H9 (cell line): ENCODE data around the gene SULT2B1. TPM values are rescaled to one million over a fixed set of nuclear protein-coding genes. Genes with fewer than 3 reads are reported as not detected.

Experiments
- DNase-seq: peaks from one replicate; pipeline ENCODE4 v3.0.0-alpha.2; 2017
- H2AFZ ChIP-seq: one replicate; pipeline ENCODE4 v1.6.1; 2013; ENCODE audit warnings: mild to moderate bottlenecking, low read length, control low read depth, moderate library complexity
- H2AK5ac ChIP-seq: 2 replicates; pipeline ENCODE4 v1.6.1; 2013; ENCODE audit warnings: low read length, control low read depth, mixed read lengths; ENCODE audit not compliant: insufficient read length
- H2BK120ac ChIP-seq: one replicate; pipeline ENCODE4 v1.6.1; 2013; ENCODE audit warnings: low read depth, mild to moderate bottlenecking, low read length, control low read depth, inconsistent platforms; ENCODE audit not compliant: poor library complexity, severe bottlenecking
- H2BK12ac ChIP-seq: 2 replicates; pipeline ENCODE4 v1.6.1; 2013; ENCODE audit warnings: low read length, control low read depth, mixed read lengths, low read depth; ENCODE audit not compliant: insufficient read length
- H2BK15ac ChIP-seq: 2 replicates; pipeline ENCODE4 v1.6.1; 2013; ENCODE audit warnings: low read depth, low read length, control low read depth
- H2BK20ac ChIP-seq: one replicate; pipeline ENCODE4 v1.6.1; 2013; ENCODE audit warnings: low read depth, mild to moderate bottlenecking, low read length, control low read depth, inconsistent platforms; ENCODE audit not compliant: poor library complexity, severe bottlenecking
- H2BK5ac ChIP-seq: 2 replicates; pipeline ENCODE4 v1.6.1; 2013; ENCODE audit warnings: low read length, control low read depth, mixed read lengths; ENCODE audit not compliant: insufficient read length
- H3K14ac ChIP-seq: 2 replicates; pipeline ENCODE4 v1.6.1; 2013; ENCODE audit warnings: low read length, control low read depth; ENCODE audit not compliant: insufficient read depth
- H3K18ac ChIP-seq: 2 replicates; pipeline ENCODE4 v1.6.1; 2013; ENCODE audit warnings: low read depth, mild to moderate bottlenecking, mixed read lengths, low read length, control low read depth; ENCODE audit not compliant: insufficient read length
- H3K23ac ChIP-seq: 2 replicates; pipeline ENCODE4 v1.6.1; 2013; ENCODE audit warnings: low read length, control low read depth, mixed read lengths, low read depth; ENCODE audit not compliant: insufficient read length
- H3K23me2 ChIP-seq: 2 replicates; pipeline ENCODE4 v1.6.1; 2013; ENCODE audit warnings: low read depth, mild to moderate bottlenecking, mixed read lengths, low read length, control low read depth; ENCODE audit not compliant: insufficient read length, poor library complexity, severe bottlenecking
- H3K27ac ChIP-seq: 2 replicates; pipeline ENCODE4 v1.5.1; 2013; ENCODE audit warnings: low read length, control low read depth, mixed read lengths, low read depth; ENCODE audit not compliant: insufficient read length
- H3K27me3 ChIP-seq: 2 replicates; pipeline ENCODE4 v1.6.1; 2013; ENCODE audit warnings: low read length, control low read depth, inconsistent platforms; ENCODE audit not compliant: insufficient read depth
- H3K4ac ChIP-seq: 2 replicates; pipeline ENCODE4 v1.6.1; 2013; ENCODE audit warnings: low read depth, mild to moderate bottlenecking, control low read depth, inconsistent platforms, low read length, moderate library complexity
- H3K4me1 ChIP-seq: 2 replicates; pipeline ENCODE4 v1.6.1; 2013; ENCODE audit warnings: low read length, control low read depth, inconsistent platforms; ENCODE audit not compliant: insufficient read depth
- H3K4me2 ChIP-seq: 2 replicates; pipeline ENCODE4 v1.6.1; 2013; ENCODE audit warnings: low read length, control low read depth, mixed read lengths; ENCODE audit not compliant: insufficient read length, insufficient read depth
- H3K56ac ChIP-seq: 2 replicates; pipeline ENCODE4 v1.6.1; 2013; ENCODE audit warnings: low read depth, mild to moderate bottlenecking, mixed read lengths, low read length, control low read depth; ENCODE audit not compliant: insufficient read length
- H3K79me1 ChIP-seq: 2 replicates; pipeline ENCODE4 v1.6.1; 2013; ENCODE audit warnings: low read depth, mild to moderate bottlenecking, moderate library complexity, low read length, control low read depth, inconsistent platforms; ENCODE audit not compliant: insufficient read depth, poor library complexity, severe bottlenecking
- H3K79me2 ChIP-seq: 2 replicates; pipeline ENCODE4 v1.6.1; 2013; ENCODE audit warnings: low read length, control low read depth, inconsistent platforms; ENCODE audit not compliant: insufficient read depth
- H3K9ac ChIP-seq: 2 replicates; pipeline ENCODE4 v1.6.1; 2013; ENCODE audit warnings: low read length, control low read depth, mixed read lengths; ENCODE audit not compliant: insufficient read length; ENCODE audit errors: extremely low read depth
- H3K9me3 ChIP-seq: one replicate; pipeline ENCODE4 v1.6.1; 2013; ENCODE audit warnings: low read depth, low read length, inconsistent platforms; ENCODE audit not compliant: control insufficient read depth
- H3T11ph ChIP-seq: one replicate; pipeline ENCODE4 v1.6.1; 2013; ENCODE audit warnings: mild to moderate bottlenecking, low read length, control low read depth, inconsistent platforms
- H4K20me1 ChIP-seq: one replicate; pipeline ENCODE4 v1.6.1; 2013; ENCODE audit not compliant: control insufficient read depth, insufficient read length, insufficient read depth
- H4K5ac ChIP-seq: 2 replicates; pipeline ENCODE4 v1.6.1; 2013; ENCODE audit warnings: low read depth, mild to moderate bottlenecking, mixed read lengths, low read length, control low read depth; ENCODE audit not compliant: insufficient read length
- H4K8ac ChIP-seq: replicated peaks from 2 replicates; pipeline ENCODE4 v1.6.1; 2013; ENCODE audit warnings: low read length, control low read depth, mixed read lengths, low read depth; ENCODE audit not compliant: insufficient read length
- H4K91ac ChIP-seq: 2 replicates; pipeline ENCODE4 v1.6.1; 2013; ENCODE audit warnings: low read depth, mild to moderate bottlenecking, moderate library complexity, mixed read lengths, low read length, control low read depth; ENCODE audit not compliant: insufficient read length
- H3K27ac Mint-ChIP-seq, 3 experiments: 2 replicates in 2 of 3; 3 replicates in 1 of 3; pipeline ENCODE4 v1.8.0; 2020 to 2021; ENCODE audit warnings: mixed read lengths in 3 of 3, mild to moderate bottlenecking in 1 of 3, moderate library complexity in 1 of 3
- H3K27me3 Mint-ChIP-seq: 2 replicates; pipeline ENCODE4 v1.8.0; 2021; ENCODE audit warnings: low read depth, mild to moderate bottlenecking, moderate library complexity, mixed read lengths
- H3K36me3 Mint-ChIP-seq, 3 experiments: 2 replicates in 2 of 3; 3 replicates in 1 of 3; pipeline ENCODE4 v1.8.0; 2020 to 2021; ENCODE audit warnings: low read depth in 3 of 3, mixed read lengths in 3 of 3; ENCODE audit not compliant: insufficient read depth in 1 of 3
- H3K4me1 Mint-ChIP-seq, 2 experiments: 2 replicates each; pipeline ENCODE4 v1.8.0; 2020; ENCODE audit warnings: mixed read lengths in 2 of 2
- H3K4me3 Mint-ChIP-seq, 2 experiments: 2 replicates in 1 of 2; 3 replicates in 1 of 2; pipeline ENCODE4 v1.8.0; 2020 to 2021; ENCODE audit warnings: mild to moderate bottlenecking in 2 of 2, mixed read lengths in 2 of 2, moderate library complexity in 1 of 2
- H3K9me3 Mint-ChIP-seq, 2 experiments: 2 replicates in 1 of 2; 3 replicates in 1 of 2; pipeline ENCODE4 v1.8.0; 2020; ENCODE audit warnings: mild to moderate bottlenecking in 2 of 2, mixed read lengths in 2 of 2, moderate library complexity in 1 of 2
- WGBS: extraction: QIAGEN DNeasy Blood & Tissue Kit; methylation state at CpG from one replicate; pipeline ENCODE4 v1.1.7; 2013; ENCODE audit warnings: missing lambda C conversion rate, low lambda C conversion rate, mixed read lengths; ENCODE audit not compliant: insufficient read length; ENCODE audit errors: extremely low coverage; 5-methylcytosine and 5-hydroxymethylcytosine counted together
- total RNA-seq: library from RNA; stranded (reverse); gene quantifications from 2 replicates; pipeline ENCODE4 v1.2.1, GENCODE V29; 2021
- TF ChIP-seq, protein P1 (sequence below): fragments of 200-600 bp; sonication (generic); conservative IDR thresholded peaks from 3 replicates; pipeline ENCODE4 v1.8.0; 2021; ENCODE audit warnings: antibody characterized with exemption, mild to moderate bottlenecking

SULT2B1 gene
- total RNA-seq, 1 experiment from 2014 or later, result 1.7 TPM

DNA sequence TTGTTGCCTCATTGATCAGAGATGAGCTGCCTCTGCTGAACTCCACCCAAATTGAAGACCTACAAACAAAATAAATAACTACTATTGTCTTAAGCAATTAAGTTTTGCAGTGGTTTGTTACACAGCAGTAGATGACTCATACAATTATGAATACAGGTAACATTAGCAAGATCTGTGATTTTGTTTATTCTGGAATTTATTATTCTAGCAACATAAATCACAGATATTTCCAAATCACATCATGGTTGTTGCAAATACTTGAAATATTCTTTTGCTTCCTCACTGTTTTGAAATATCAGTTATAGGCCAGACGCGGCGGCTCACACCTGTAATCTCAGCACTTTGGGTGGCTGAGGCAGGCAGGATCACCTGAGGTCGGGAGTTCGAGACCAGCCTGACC lies 27.2 kb upstream of the SULT2B1 start:
- Histone ChIP-seq H2AK5ac (no peak overlapping the region), H3K56ac (no peak overlapping the region), H2BK20ac (no peak overlapping the region), H3K14ac (no peak overlapping the region), H4K20me1 (no peaks in the 10 kb centered on the region), H3K9me3 (no peaks in the 10 kb centered on the region), H4K5ac (no peak overlapping the region), H3K27me3 (no peaks in the 10 kb centered on the region), H3K4me2 (no peak overlapping the region), H2AFZ (no peak overlapping the region), H2BK120ac (no peak overlapping the region), H3K4me1 (no peaks in the 10 kb centered on the region; the same call in 1 of the 2 replicates), H2BK5ac (no peak overlapping the region), H3K23me2 (no peaks in the 10 kb centered on the region), H2BK15ac (no peak overlapping the region), H3K79me2 (no peaks in the 10 kb centered on the region), H2BK12ac (no peak overlapping the region), H3K23ac (no peak overlapping the region), H3T11ph (no peak overlapping the region), H3K4ac (no peak overlapping the region), H3K27ac (no peak overlapping the region), H3K18ac (no peak overlapping the region), H3K9ac (no peak overlapping the region), H3K79me1 (no peaks in the 10 kb centered on the region), H4K8ac (no peak overlapping the region), H4K91ac (no peak overlapping the region)
- H3K27ac Mint-ChIP-seq, result no peak overlapping the region
- peaks cover 6 to 7% of the 10 kb centered on the region in 2 experiments; a peak in 3 of 4 replicates for H3K4me1 Mint-ChIP-seq
- peaks cover 37 to 42% of the 10 kb centered on the region in 2 experiments for H3K9me3 Mint-ChIP-seq
- WGBS, result no CpG with 5 or more reads among the region's 5 CpGs
- TF ChIP-seq, protein P1, sequence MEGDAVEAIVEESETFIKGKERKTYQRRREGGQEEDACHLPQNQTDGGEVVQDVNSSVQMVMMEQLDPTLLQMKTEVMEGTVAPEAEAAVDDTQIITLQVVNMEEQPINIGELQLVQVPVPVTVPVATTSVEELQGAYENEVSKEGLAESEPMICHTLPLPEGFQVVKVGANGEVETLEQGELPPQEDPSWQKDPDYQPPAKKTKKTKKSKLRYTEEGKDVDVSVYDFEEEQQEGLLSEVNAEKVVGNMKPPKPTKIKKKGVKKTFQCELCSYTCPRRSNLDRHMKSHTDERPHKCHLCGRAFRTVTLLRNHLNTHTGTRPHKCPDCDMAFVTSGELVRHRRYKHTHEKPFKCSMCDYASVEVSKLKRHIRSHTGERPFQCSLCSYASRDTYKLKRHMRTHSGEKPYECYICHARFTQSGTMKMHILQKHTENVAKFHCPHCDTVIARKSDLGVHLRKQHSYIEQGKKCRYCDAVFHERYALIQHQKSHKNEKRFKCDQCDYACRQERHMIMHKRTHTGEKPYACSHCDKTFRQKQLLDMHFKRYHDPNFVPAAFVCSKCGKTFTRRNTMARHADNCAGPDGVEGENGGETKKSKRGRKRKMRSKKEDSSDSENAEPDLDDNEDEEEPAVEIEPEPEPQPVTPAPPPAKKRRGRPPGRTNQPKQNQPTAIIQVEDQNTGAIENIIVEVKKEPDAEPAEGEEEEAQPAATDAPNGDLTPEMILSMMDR, result no peak
- no peak overlapping the region for H3K4me3 Mint-ChIP-seq
- DNase-seq, result no peak
- H3K27me3 Mint-ChIP-seq, result peaks cover 1% of the 10 kb centered on the region
- peaks cover 18 to 30% (median 20%) of the 10 kb centered on the region in 3 experiments for H3K36me3 Mint-ChIP-seq
